PC-3 (cell line): Measurements from ENCODE around the gene ZNF497. TPM values are rescaled to one million over a fixed set of nuclear protein-coding genes. Genes with fewer than 3 reads are reported as not detected.
"Not testable (repeated sequence)": the region's sequence is repeated elsewhere in the genome, so short reads cannot be mapped to it uniquely, and the experiment has no call there.

Source experiments
- ATAC-seq: fragments of 200-7000 bp; cut with Tn5 transposase; 2 replicates; pipeline ENCODE4 v1.9.1; 2020; ENCODE audit warnings: mild to moderate bottlenecking, moderate library complexity
- BruUV-seq: library from RNA; stranded (reverse); fragments of 400-500 nt; replicated peaks from 2 replicates; lab custom pipeline; 2021; lab: Mats Ljungman, UMichigan
- CTCF ChIA-PET: fragments of 300-600 bp; sonication (Branson Sonifier 250); formaldehyde crosslinking; loops from one replicate; lab custom pipeline; 2022; ENCODE audit warnings: antibody characterized with exemption; lab: Charles Lee
- POLR2A ChIA-PET: fragments of 300-600 bp; sonication (Branson Sonifier 250); formaldehyde crosslinking; loops from one replicate; lab custom pipeline; 2022; ENCODE audit warnings: antibody characterized with exemption; ENCODE audit not compliant: unreplicated experiment; lab: Charles Lee
- DNase-seq: peaks from one replicate; pipeline ENCODE4 v3.0.0-alpha.2; 2015
- H2AFZ ChIP-seq: fragments of 300-600 bp; sonication (generic); 2 replicates; pipeline ENCODE4 v1.6.0; 2016; ENCODE audit warnings: antibody characterized with exemption, low read length
- H3F3A ChIP-seq: fragments of 300-600 bp; sonication (generic); one replicate; pipeline ENCODE4 v1.6.0; 2017; ENCODE audit warnings: antibody characterized with exemption, low read length, control low read depth, mild to moderate bottlenecking; ENCODE audit not compliant: unreplicated experiment
- H3K27ac ChIP-seq: fragments of 300-600 bp; sonication (generic); 2 replicates; pipeline ENCODE4 v1.5.1; 2016; ENCODE audit warnings: mild to moderate bottlenecking, low read length
- H3K27me3 ChIP-seq: fragments of 300-600 bp; sonication (generic); 2 replicates; pipeline ENCODE4 v1.6.1; 2016; ENCODE audit warnings: low read length, mixed read lengths
- H3K36me3 ChIP-seq: fragments of 300-600 bp; sonication (generic); 2 replicates; pipeline ENCODE4 v1.6.1; 2016; ENCODE audit warnings: low read depth, mixed run types, low read length, mixed read lengths
- H3K4me1 ChIP-seq: fragments of 300-600 bp; sonication (generic); 2 replicates; pipeline ENCODE4 v1.5.1; 2016; ENCODE audit warnings: low read length; ENCODE audit not compliant: insufficient read depth
- H3K4me2 ChIP-seq: fragments of 300-600 bp; sonication (generic); 2 replicates; pipeline ENCODE4 v1.6.0; 2016; ENCODE audit warnings: low read length
- H3K4me3 ChIP-seq: fragments of 300-600 bp; sonication (generic); 2 replicates; pipeline ENCODE4 v1.5.1; 2016; ENCODE audit warnings: mild to moderate bottlenecking, low read length, mixed read lengths
- H3K79me2 ChIP-seq: fragments of 300-600 bp; sonication (generic); 2 replicates; pipeline ENCODE4 v1.6.1; 2017; ENCODE audit warnings: low read length, mixed read lengths
- H3K9ac ChIP-seq: fragments of 300-600 bp; sonication (generic); 2 replicates; pipeline ENCODE4 v1.6.0; 2016; ENCODE audit warnings: mild to moderate bottlenecking, low read length
- H3K9me2 ChIP-seq: fragments of 300-600 bp; sonication (generic); replicated peaks from 2 replicates; pipeline ENCODE4 v1.6.1; 2016; ENCODE audit warnings: mixed run types, low read length, mixed read lengths
- H3K9me3 ChIP-seq: fragments of 300-600 bp; sonication (generic); 2 replicates; pipeline ENCODE4 v1.6.1; 2016; ENCODE audit warnings: low read length, mixed read lengths
- H4K20me1 ChIP-seq: fragments of 300-600 bp; sonication (generic); 2 replicates; pipeline ENCODE4 v1.6.1; 2016; ENCODE audit warnings: low read length, mixed read lengths
- CTCF ChIP-seq: fragments of 300-600 bp; sonication (generic); conservative IDR thresholded peaks from 2 replicates; pipeline ENCODE4 v1.5.1; 2017; ENCODE audit warnings: antibody characterized with exemption, low read depth, mild to moderate bottlenecking, low read length
- EZH2 ChIP-seq: fragments of 300-600 bp; sonication (generic); IDR thresholded peaks from one replicate; pipeline ENCODE4 v1.6.1; 2017; ENCODE audit warnings: antibody characterized with exemption, mild to moderate bottlenecking, low read length; ENCODE audit not compliant: unreplicated experiment
- EZH2phosphoT487 ChIP-seq: fragments of 300-600 bp; sonication (generic); IDR thresholded peaks from 2 replicates; pipeline ENCODE4 v1.6.1; 2018; ENCODE audit warnings: mild to moderate bottlenecking, antibody characterized with exemption, low read length, borderline replicate concordance
- intact Hi-C: fragments of 100-400 bp; cut with micrococcal nuclease; formaldehyde crosslinking; loops from 2 replicates; pipeline ENCODE4 v1.9.0; 2023
- total RNA-seq: library from RNA; depleted of rRNA; stranded (reverse); fragments of >200 nt; gene quantifications from 2 replicates; pipeline ENCODE4 v1.2.3, GENCODE V29; 2014

ZNF497 gene
- total RNA-seq, 1 experiment from 2014 or later: 2.2 TPM

- ChIA-PET POLR2A (no interaction called here), CTCF (no interaction called here)
- intact Hi-C loops: no loop called here
- Histone ChIP-seq H3K4me3 (peak overlapping the region; percentile 78), H3K9me3 (no peaks in the 10 kb centered on the region), H3F3A (no peaks in the 10 kb centered on the region), H3K27ac (no peak overlapping the region), H3K4me1 (peaks cover 21% of the 10 kb centered on the region), H3K4me2 (peak overlapping the region; percentile 97), H3K36me3 (no peaks in the 10 kb centered on the region), H3K9me2 (no peaks in the 10 kb centered on the region), H3K79me2 (peaks cover 39% of the 10 kb centered on the region), H3K27me3 (no peaks in the 10 kb centered on the region), H2AFZ (no peak overlapping the region), H3K9ac (peak overlapping the region; percentile 82; the same call in 1 of the 2 replicates), H4K20me1 (no peaks in the 10 kb centered on the region)
- no peak for ATAC-seq
- BruUV-seq: no TSS peak
- TF ChIP-seq EZH2phosphoT487: no peak
- peak; percentile 71 for TF ChIP-seq CTCF
- no peak for DNase-seq
Measured at GRCh38 chr19:58406818-58407657, 44.5 kb upstream of the ZNF497 start.

GRCh38 chr19:58403920-58404478 lies 41.4 kb upstream of the ZNF497 start:
- H4K20me1 ChIP-seq, H3F3A ChIP-seq, POLR2A ChIA-PET, ATAC-seq, H3K36me3 ChIP-seq, BruUV-seq, DNase-seq, H3K9me3 ChIP-seq, H3K4me2 ChIP-seq, H3K9me2 ChIP-seq, H3K9ac ChIP-seq, H3K27me3 ChIP-seq, H3K27ac ChIP-seq, H3K4me3 ChIP-seq, H2AFZ ChIP-seq: not testable (repeated sequence)
- CTCF ChIA-PET: interaction anchor here (0.6 kb wide), 1 partner anchor 24 kb away, joined by 3 read pairs; no protein-coding TSS in a partner anchor
- intact Hi-C loops: loop anchor here (5.0 kb wide), 1 partner anchor 77 kb away; the partner anchor contains the start of gene ZSCAN22
- Histone ChIP-seq H3K4me1 (peaks cover 22% of the 10 kb centered on the region), H3K79me2 (peaks cover 26% of the 10 kb centered on the region)

- Histone ChIP-seq H2AFZ (peak overlapping the region; percentile 80), H4K20me1 (no peaks in the 10 kb centered on the region), H3K9me3 (no peaks in the 10 kb centered on the region), H3K27ac (no peak overlapping the region), H3F3A (no peaks in the 10 kb centered on the region), H3K36me3 (no peaks in the 10 kb centered on the region), H3K4me2 (peak overlapping the region; percentile 95), H3K79me2 (peaks cover 11% of the 10 kb centered on the region), H3K27me3 (no peaks in the 10 kb centered on the region), H3K9ac (peak overlapping the region; percentile 79), H3K4me1 (peaks cover 15% of the 10 kb centered on the region), H3K9me2 (no peaks in the 10 kb centered on the region), H3K4me3 (peak overlapping the region; percentile 84)
- DNase-seq (no peak), ATAC-seq (no peak)
- TF ChIP-seq CTCF: no peak
- no peak for TF ChIP-seq EZH2phosphoT487
- no peak for TF ChIP-seq EZH2
- ChIA-PET CTCF (no interaction called here), POLR2A (no interaction called here)
- intact Hi-C loops: loop anchor here (5.0 kb wide), 1 partner anchor 75 kb away; the partner anchor contains the start of gene ZSCAN22
- BruUV-seq: TSS peak; percentile 40
Measured at GRCh38 chr19:58401840-58402421, 39.4 kb upstream of the ZNF497 start.
